ENCODE results near the gene FBF1.
"Not testable (repeated sequence)": the region's sequence is repeated elsewhere in the genome, so short reads cannot be mapped to it uniquely, and the experiment has no call there.

DNA sequence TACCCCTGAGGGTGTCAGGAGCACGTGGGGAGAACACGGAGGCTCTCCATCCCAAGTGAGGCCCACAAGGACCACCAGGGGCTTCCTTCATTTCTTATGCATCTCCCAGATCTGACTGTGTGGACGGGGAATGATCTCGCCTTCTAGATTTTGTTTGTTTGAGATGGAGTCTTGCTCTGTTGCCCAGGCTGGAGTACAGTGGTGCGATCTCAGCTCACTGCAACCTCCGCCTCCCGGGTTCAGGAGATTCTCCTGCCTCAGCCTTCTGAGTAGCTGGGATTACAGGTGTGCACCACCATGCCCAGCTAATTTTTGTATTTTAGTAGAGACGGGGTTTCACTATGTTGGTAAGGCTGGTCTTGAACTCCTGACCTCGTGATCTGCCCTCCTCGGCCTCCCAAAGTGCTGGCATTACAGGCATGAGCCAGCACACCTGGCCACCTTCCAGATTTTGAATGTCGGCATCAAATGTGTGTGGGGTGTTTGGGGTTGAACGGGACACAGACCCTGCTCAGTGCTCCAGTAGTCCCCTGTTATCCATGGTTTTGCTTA, 72.0 kb downstream of the FBF1 start:
- TF ChIP-seq, protein P1, sequence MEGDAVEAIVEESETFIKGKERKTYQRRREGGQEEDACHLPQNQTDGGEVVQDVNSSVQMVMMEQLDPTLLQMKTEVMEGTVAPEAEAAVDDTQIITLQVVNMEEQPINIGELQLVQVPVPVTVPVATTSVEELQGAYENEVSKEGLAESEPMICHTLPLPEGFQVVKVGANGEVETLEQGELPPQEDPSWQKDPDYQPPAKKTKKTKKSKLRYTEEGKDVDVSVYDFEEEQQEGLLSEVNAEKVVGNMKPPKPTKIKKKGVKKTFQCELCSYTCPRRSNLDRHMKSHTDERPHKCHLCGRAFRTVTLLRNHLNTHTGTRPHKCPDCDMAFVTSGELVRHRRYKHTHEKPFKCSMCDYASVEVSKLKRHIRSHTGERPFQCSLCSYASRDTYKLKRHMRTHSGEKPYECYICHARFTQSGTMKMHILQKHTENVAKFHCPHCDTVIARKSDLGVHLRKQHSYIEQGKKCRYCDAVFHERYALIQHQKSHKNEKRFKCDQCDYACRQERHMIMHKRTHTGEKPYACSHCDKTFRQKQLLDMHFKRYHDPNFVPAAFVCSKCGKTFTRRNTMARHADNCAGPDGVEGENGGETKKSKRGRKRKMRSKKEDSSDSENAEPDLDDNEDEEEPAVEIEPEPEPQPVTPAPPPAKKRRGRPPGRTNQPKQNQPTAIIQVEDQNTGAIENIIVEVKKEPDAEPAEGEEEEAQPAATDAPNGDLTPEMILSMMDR (IDR thresholded peaks at IDR 0.05), result not testable (repeated sequence)
- not testable (repeated sequence) for TF ChIP-seq POLR2A (IDR thresholded peaks at IDR 0.05)
